ENCODE data around the gene HMGB4. TPM values are rescaled to one million over a fixed set of nuclear protein-coding genes. Genes with fewer than 3 reads are reported as not detected.

HMGB4 gene
- total and polyA plus RNA-seq, 9 of the 15 experiments (the other 6 are each of a cell fraction or from before 2014, with no cell fraction given), result not detected

- Histone ChIP-seq H3K9ac (ENCODE audit: insufficient read depth in 1 of 2, low read depth in 2 of 2, low read length in 2 of 2) (no peak overlapping the region), H3K4me2 (ENCODE audit: insufficient read depth, low read length) (no peak overlapping the region), H3K9me1 (ENCODE audit: control insufficient read depth, insufficient read depth, low read length) (no peaks in the 10 kb centered on the region), H3K9me3 (replicated peaks; ENCODE audit: control insufficient read depth, insufficient read depth, low read depth, low read length) (no peaks in the 10 kb centered on the region), H3K4me3 (no peak overlapping the region), H3K4me1 (replicated peaks in 1 of 2; ENCODE audit: control insufficient read depth in 2 of 2, insufficient read depth in 2 of 2, low read length in 2 of 2) (peaks cover 0 to 6% of the 10 kb centered on the region in 2 experiments; a peak in 2 of 5 replicates), H3K79me2 (ENCODE audit: control insufficient read depth, insufficient read depth, low read length) (no peaks in the 10 kb centered on the region), H3K27ac (ENCODE audit: extremely low read depth, low read depth, low read length) (no peak overlapping the region), H3K27me3 (ENCODE audit: control insufficient read depth in 2 of 2, insufficient read depth in 2 of 2, low read length in 2 of 2) (peaks cover 0 to 4% of the 10 kb centered on the region in 2 experiments; a peak in 1 of 5 replicates), H2AFZ (ENCODE audit: low read depth, low read length) (no peak overlapping the region), H4K20me1 (replicated peaks; ENCODE audit: control insufficient read depth, insufficient read depth, low read length) (0 out of 2 replicates have a peak, but pooled peaks cover 2% of the 10 kb centered on the region), H3K36me3 (ENCODE audit: control insufficient read depth, insufficient read depth, low read length) (no peaks in the 10 kb centered on the region)
- DNase-seq (ENCODE audit: extremely low read depth in 1 of 4, low spot score in 3 of 4) (no peak), FAIRE-seq (no peak), ATAC-seq (no peak)
- WGBS (ENCODE audit: insufficient coverage, low coverage, missing lambda C conversion rate), result 2% methylated on average over 3 of the region's 3 CpGs
- in situ Hi-C loops (cut with MboI) (no loop called here), intact Hi-C loops (cut with micrococcal nuclease) (no loop called here)
- TF ChIP-seq LEF1 (IDR thresholded peaks at IDR 0.05), result no peak
- TF ChIP-seq HINFP (tag; conservative IDR thresholded peaks at IDR 0.05; ENCODE audit: low read depth), result no peak
- TF ChIP-seq ZC3H4 (CRISPR knock-in tag; IDR thresholded peaks at IDR 0.05; ENCODE audit: borderline replicate concordance), result no peak
- TF ChIP-seq ZNF347 (CRISPR knock-in tag; IDR thresholded peaks at IDR 0.05; ENCODE audit: low read depth), result no peak
- TF ChIP-seq PHB2 (IDR thresholded peaks at IDR 0.05; ENCODE audit: low read depth), result no peak
- no peak for TF ChIP-seq POLR3G (IDR thresholded peaks at IDR 0.05; ENCODE audit: extremely low read depth, insufficient read length, insufficient replicate concordance)
- no peak for TF ChIP-seq GABPA (tag; conservative IDR thresholded peaks at IDR 0.05; ENCODE audit: low read depth)
- TF ChIP-seq ZNF785 (CRISPR knock-in tag; IDR thresholded peaks at IDR 0.05), result no peak
- no peak for TF ChIP-seq CHD2 (IDR thresholded peaks at IDR 0.05; ENCODE audit: low read depth, low read length)
- no peak for TF ChIP-seq CBFB (CRISPR knock-in tag; IDR thresholded peaks at IDR 0.05)
- TF ChIP-seq RB1 (IDR thresholded peaks at IDR 0.05; ENCODE audit: low read depth), result no peak
- TF ChIP-seq THRA (IDR thresholded peaks at IDR 0.05), result no peak
- no peak for TF ChIP-seq FOXO4 (CRISPR knock-in tag; IDR thresholded peaks at IDR 0.05)
- TF ChIP-seq ZNF224 (CRISPR knock-in tag; IDR thresholded peaks at IDR 0.05), result no peak
- TF ChIP-seq MCM3 (IDR thresholded peaks at IDR 0.05), result no peak
- no peak for TF ChIP-seq RBM34 (IDR thresholded peaks at IDR 0.05; ENCODE audit: borderline replicate concordance, insufficient read depth, low read length)
- TF ChIP-seq GTF2A2 (tag; IDR thresholded peaks at IDR 0.05), result no peak
- POLR2A ChIA-PET, result no interaction called here
- CTCF ChIA-PET (ENCODE audit: low intra/inter-chr PET ratio), result no interaction called here
- BruUV-seq (replicated peaks), result no TSS peak
Measured at GRCh38 chr1:33898406-33898805, 34.5 kb downstream of the HMGB4 start.

Data from K562 (cell line).